Vagina (tissue), 2 donors: ENCODE results near the gene PACC1. TPM values are rescaled to one million over a fixed set of nuclear protein-coding genes. Genes with fewer than 3 reads are reported as not detected.

Experiments used
- DNase-seq, 2 donors: peaks; one replicate each; pipeline ENCODE4 v3.0.0-alpha.2; 2017; ENCODE audit errors: extremely low spot score in 2 of 2
- H3K27ac ChIP-seq: fragments of 200-600 bp; sonication (generic); one replicate; pipeline ENCODE4 v1.5.1; 2019
- H3K27me3 ChIP-seq: fragments of 200-600 bp; sonication (generic); one replicate; pipeline ENCODE4 v1.5.1; 2019
- H3K36me3 ChIP-seq, 2 donors: fragments of 200-600 bp; sonication (generic); one replicate each; pipeline ENCODE4 v1.5.1; 2017 to 2019
- H3K4me1 ChIP-seq: fragments of 200-600 bp; sonication (generic); one replicate; pipeline ENCODE4 v1.5.1; 2019
- H3K4me3 ChIP-seq, 2 donors: fragments of 200-600 bp; sonication (generic); 1 replicate in 1 of 2; 2 replicates in 1 of 2; pipeline ENCODE4 v1.5.1; 2016 to 2019
- H3K9me3 ChIP-seq: fragments of 200-600 bp; sonication (generic); one replicate; pipeline ENCODE4 v1.5.1; 2019
- POLR2A ChIP-seq, 2 donors: fragments of 450-650 bp; IDR thresholded peaks; one replicate each; pipeline ENCODE4 v1.6.1; 2017; ENCODE audit warnings: antibody characterized with exemption in 2 of 2, mild to moderate bottlenecking in 2 of 2, moderate library complexity in 2 of 2
- POLR2AphosphoS5 ChIP-seq, 2 donors: sonication (generic); formaldehyde crosslinking; IDR thresholded peaks; one replicate each; pipeline ENCODE4 v1.9.0; 2017; ENCODE audit warnings: antibody characterized with exemption in 2 of 2, mild to moderate bottlenecking in 2 of 2, low read depth in 1 of 2; ENCODE audit not compliant: insufficient read depth in 1 of 2
- intact Hi-C: fragments of 100-400 bp; cut with DNase I; formaldehyde crosslinking; loops from one replicate; pipeline ENCODE4 v1.15.1; 2023
- total RNA-seq: library from RNA; depleted of rRNA; stranded (reverse); fragments of >200 nt; gene quantifications from one replicate; pipeline ENCODE4 v1.2.3, GENCODE V29; 2016
- TF ChIP-seq, protein P1 (sequence below), 3 experiments: fragments of 450-650 bp in 2 of 3; fragments of 200-600 bp in 1 of 3; sonication (generic) in 1 of 3; IDR thresholded peaks; one replicate each; pipeline ENCODE4 v1.5.1; 2017 to 2019; ENCODE audit warnings: antibody characterized with exemption in 3 of 3, mild to moderate bottlenecking in 2 of 3, moderate library complexity in 2 of 3

Gene PACC1
- total RNA-seq, 1 donor from 2014 or later, result 6.1 TPM

GRCh38 chr1:212459656-212460055 lies 45.0 kb upstream of the PACC1 start:
- no peak overlapping the region for H3K27ac ChIP-seq
- H3K9me3 ChIP-seq, result no peaks in the 10 kb centered on the region
- H3K4me1 ChIP-seq, result peaks cover 7% of the 10 kb centered on the region
- no peaks in the 10 kb centered on the region for H3K36me3 ChIP-seq
- intact Hi-C loops, result no loop called here
- no peak overlapping the region for H3K4me3 ChIP-seq
- TF ChIP-seq POLR2A (IDR thresholded peaks at IDR 0.05), result no peak
- TF ChIP-seq POLR2AphosphoS5 (IDR thresholded peaks at IDR 0.05; ENCODE audit: insufficient read depth in 1 of 2, low read depth in 1 of 2), result no peak
- TF ChIP-seq, protein P1, sequence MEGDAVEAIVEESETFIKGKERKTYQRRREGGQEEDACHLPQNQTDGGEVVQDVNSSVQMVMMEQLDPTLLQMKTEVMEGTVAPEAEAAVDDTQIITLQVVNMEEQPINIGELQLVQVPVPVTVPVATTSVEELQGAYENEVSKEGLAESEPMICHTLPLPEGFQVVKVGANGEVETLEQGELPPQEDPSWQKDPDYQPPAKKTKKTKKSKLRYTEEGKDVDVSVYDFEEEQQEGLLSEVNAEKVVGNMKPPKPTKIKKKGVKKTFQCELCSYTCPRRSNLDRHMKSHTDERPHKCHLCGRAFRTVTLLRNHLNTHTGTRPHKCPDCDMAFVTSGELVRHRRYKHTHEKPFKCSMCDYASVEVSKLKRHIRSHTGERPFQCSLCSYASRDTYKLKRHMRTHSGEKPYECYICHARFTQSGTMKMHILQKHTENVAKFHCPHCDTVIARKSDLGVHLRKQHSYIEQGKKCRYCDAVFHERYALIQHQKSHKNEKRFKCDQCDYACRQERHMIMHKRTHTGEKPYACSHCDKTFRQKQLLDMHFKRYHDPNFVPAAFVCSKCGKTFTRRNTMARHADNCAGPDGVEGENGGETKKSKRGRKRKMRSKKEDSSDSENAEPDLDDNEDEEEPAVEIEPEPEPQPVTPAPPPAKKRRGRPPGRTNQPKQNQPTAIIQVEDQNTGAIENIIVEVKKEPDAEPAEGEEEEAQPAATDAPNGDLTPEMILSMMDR (IDR thresholded peaks at IDR 0.05), result no peak
- no peak for DNase-seq
- H3K27me3 ChIP-seq, result no peaks in the 10 kb centered on the region

GRCh38 chr1:212458817-212459216 lies 44.1 kb upstream of the PACC1 start:
- no peak for DNase-seq
- Histone ChIP-seq H3K4me3 (no peak overlapping the region), H3K27ac (no peak overlapping the region), H3K4me1 (peaks cover 7% of the 10 kb centered on the region), H3K36me3 (no peaks in the 10 kb centered on the region), H3K27me3 (no peaks in the 10 kb centered on the region), H3K9me3 (no peaks in the 10 kb centered on the region)
- intact Hi-C loops, result no loop called here
- TF ChIP-seq, protein P1 (IDR thresholded peaks at IDR 0.05), result no peak
- no peak for TF ChIP-seq POLR2A (IDR thresholded peaks at IDR 0.05)

- no peak overlapping the region for H3K27ac ChIP-seq
- peaks cover 7% of the 10 kb centered on the region for H3K4me1 ChIP-seq
- H3K4me3 ChIP-seq, result no peak overlapping the region
- DNase-seq, result no peak
- TF ChIP-seq, protein P1 (IDR thresholded peaks at IDR 0.05), result peak; percentile 10 to 38 (median 22)
- no peak for TF ChIP-seq POLR2A (IDR thresholded peaks at IDR 0.05)
- TF ChIP-seq POLR2AphosphoS5 (IDR thresholded peaks at IDR 0.05; ENCODE audit: insufficient read depth in 1 of 2, low read depth in 1 of 2), result no peak
- intact Hi-C loops, result no loop called here
- no peaks in the 10 kb centered on the region for H3K36me3 ChIP-seq
- no peaks in the 10 kb centered on the region for H3K9me3 ChIP-seq
- no peaks in the 10 kb centered on the region for H3K27me3 ChIP-seq
Observed at GRCh38 chr1:212457740-212458338, 43.2 kb upstream of the PACC1 start.

GRCh38 chr1:212455803-212456528 lies 41.3 kb upstream of the PACC1 start:
- Histone ChIP-seq H3K4me3 (no peak overlapping the region), H3K27ac (peak overlapping the region; percentile 28), H3K4me1 (peaks cover 14% of the 10 kb centered on the region), H3K27me3 (no peaks in the 10 kb centered on the region), H3K36me3 (no peaks in the 10 kb centered on the region), H3K9me3 (no peaks in the 10 kb centered on the region)
- intact Hi-C loops, result loop anchor here (2.0 kb wide), 1 partner anchor 385 kb away; no protein-coding TSS in a partner anchor
- TF ChIP-seq POLR2AphosphoS5 (IDR thresholded peaks at IDR 0.05; ENCODE audit: insufficient read depth in 1 of 2, low read depth in 1 of 2), result no peak
- TF ChIP-seq, protein P1 (IDR thresholded peaks at IDR 0.05), result peak; percentile 96 to 99 (median 98)
- no peak for TF ChIP-seq POLR2A (IDR thresholded peaks at IDR 0.05)
- no peak for DNase-seq

DNA sequence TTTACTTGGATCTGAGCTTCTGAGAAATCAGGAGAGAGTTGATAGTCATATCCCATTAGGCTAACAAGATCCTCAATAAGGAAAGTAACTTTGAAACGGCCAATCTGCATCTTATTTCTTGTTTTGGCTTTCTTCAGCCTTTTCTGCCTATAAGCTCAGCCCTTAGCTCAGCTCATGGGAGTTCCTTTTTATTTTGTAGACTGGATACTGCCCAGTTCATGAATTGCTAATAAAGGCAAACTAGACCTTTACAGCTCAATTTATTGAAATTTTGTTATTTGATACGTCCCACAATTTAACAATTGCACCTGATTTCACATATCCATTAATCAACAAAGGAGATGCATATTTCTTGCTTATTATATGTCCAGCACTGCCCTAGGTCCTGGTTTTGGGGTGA lies 40.7 kb upstream of the PACC1 start:
- no peaks in the 10 kb centered on the region for H3K27me3 ChIP-seq
- H3K36me3 ChIP-seq, result no peaks in the 10 kb centered on the region
- H3K27ac ChIP-seq, result no peak overlapping the region
- TF ChIP-seq, protein P1 (IDR thresholded peaks at IDR 0.05), result no peak
- no peak for TF ChIP-seq POLR2AphosphoS5 (IDR thresholded peaks at IDR 0.05; ENCODE audit: insufficient read depth in 1 of 2, low read depth in 1 of 2)
- intact Hi-C loops, result loop anchor here (2.0 kb wide), 1 partner anchor 385 kb away; no protein-coding TSS in a partner anchor
- no peak for DNase-seq
- peaks cover 14% of the 10 kb centered on the region for H3K4me1 ChIP-seq
- H3K9me3 ChIP-seq, result no peaks in the 10 kb centered on the region
- no peak overlapping the region for H3K4me3 ChIP-seq
